Colonic mucosa (tissue), 4 donors: Measurements from ENCODE around the gene ARAP2. TPM values are rescaled to one million over a fixed set of nuclear protein-coding genes. Genes with fewer than 3 reads are reported as not detected.

Experiments
- DNase-seq: peaks from one replicate; pipeline ENCODE4 v3.0.0-alpha.2; 2020
- H3K27ac ChIP-seq: fragments of 200-600 bp; one replicate; pipeline ENCODE4 v1.8.0; 2021
- H3K27me3 ChIP-seq: fragments of 200-600 bp; one replicate; pipeline ENCODE4 v1.8.0; 2021
- H3K36me3 ChIP-seq: fragments of 200-600 bp; one replicate; pipeline ENCODE4 v1.8.0; 2021
- H3K4me1 ChIP-seq: fragments of 200-600 bp; one replicate; pipeline ENCODE4 v1.8.0; 2021; ENCODE audit warnings: mild to moderate bottlenecking
- H3K4me3 ChIP-seq: fragments of 200-600 bp; one replicate; pipeline ENCODE4 v1.8.0; 2021
- H3K9ac ChIP-seq, 2 donors: one replicate each; pipeline ENCODE4 v1.7.0; 2013; ENCODE audit warnings: control low read depth in 2 of 2, low read depth in 2 of 2, low read length in 2 of 2
- H3K9me3 ChIP-seq: fragments of 200-600 bp; one replicate; pipeline ENCODE4 v1.8.0; 2021
- CTCF ChIP-seq: fragments of 200-600 bp; IDR thresholded peaks from one replicate; pipeline ENCODE4 v1.8.0; 2022; ENCODE audit warnings: antibody characterized with exemption, mild to moderate bottlenecking
- intact Hi-C: fragments of 100-400 bp; cut with DNase I; formaldehyde crosslinking; loops from one replicate; pipeline ENCODE4 v1.14.1; 2022
- total RNA-seq, 2 donors: library from RNA; stranded (reverse); fragmentation: NEBNext Ultra II Directional in 1 of 2; extraction: Animal tissue kit (Norgen Biotek cat#: 25700) in 1 of 2; gene quantifications; one replicate each; pipeline ENCODE4 v1.2.1, GENCODE V29; 2021
- donor health status: healthy.
- donor health status: DM: no; HTN: no; CAD: no.
- donor health status: DM: no; HTN: no; CAD: no.

The ARAP2 gene
- total RNA-seq, 2 donors from 2014 or later, result 10.7 to 19.3 TPM

GRCh38 chr4:36065274-36065871 lies 178.9 kb downstream of the ARAP2 start:
- no peak for TF ChIP-seq CTCF
- Histone ChIP-seq H3K9ac (no peak overlapping the region), H3K4me1 (no peaks in the 10 kb centered on the region), H3K27ac (no peak overlapping the region), H3K36me3 (no peaks in the 10 kb centered on the region), H3K4me3 (no peak overlapping the region), H3K9me3 (no peaks in the 10 kb centered on the region), H3K27me3 (no peaks in the 10 kb centered on the region)
- DNase-seq, result no peak
- intact Hi-C loops, result no loop called here

- Histone ChIP-seq H3K27ac (no peak overlapping the region), H3K9me3 (no peaks in the 10 kb centered on the region), H3K4me3 (no peak overlapping the region), H3K27me3 (no peaks in the 10 kb centered on the region), H3K9ac (no peak overlapping the region), H3K4me1 (no peaks in the 10 kb centered on the region), H3K36me3 (no peaks in the 10 kb centered on the region)
- intact Hi-C loops, result no loop called here
- no peak for TF ChIP-seq CTCF
- no peak for DNase-seq
Measured at GRCh38 chr4:36064117-36064516, 180.2 kb downstream of the ARAP2 start.

- intact Hi-C loops, result no loop called here
- Histone ChIP-seq H3K9me3 (no peaks in the 10 kb centered on the region), H3K4me1 (no peaks in the 10 kb centered on the region), H3K9ac (no peak overlapping the region), H3K36me3 (no peaks in the 10 kb centered on the region), H3K27ac (peak overlapping the region; percentile 52), H3K4me3 (no peak overlapping the region), H3K27me3 (no peaks in the 10 kb centered on the region)
- no peak for DNase-seq
- no peak for TF ChIP-seq CTCF
Measured at GRCh38 chr4:36056136-36056535, 188.2 kb downstream of the ARAP2 start.

GRCh38 chr4:36054694-36055422 lies 189.5 kb downstream of the ARAP2 start:
- Histone ChIP-seq H3K9me3 (no peaks in the 10 kb centered on the region), H3K9ac (no peak overlapping the region), H3K36me3 (no peaks in the 10 kb centered on the region), H3K4me3 (no peak overlapping the region), H3K4me1 (no peaks in the 10 kb centered on the region), H3K27ac (no peak overlapping the region), H3K27me3 (no peaks in the 10 kb centered on the region)
- no peak for TF ChIP-seq CTCF
- no peak for DNase-seq
- intact Hi-C loops, result no loop called here

GRCh38 chr4:36053930-36054329 lies 190.4 kb downstream of the ARAP2 start:
- TF ChIP-seq CTCF, result no peak
- intact Hi-C loops, result no loop called here

More at GRCh38 chr4:36053930-36054329, 190.4 kb downstream of the ARAP2 start:
- Histone ChIP-seq H3K9ac (no peak overlapping the region), H3K9me3 (no peaks in the 10 kb centered on the region), H3K27ac (no peak overlapping the region), H3K4me1 (no peaks in the 10 kb centered on the region), H3K4me3 (no peak overlapping the region), H3K36me3 (no peaks in the 10 kb centered on the region), H3K27me3 (no peaks in the 10 kb centered on the region)
- DNase-seq, result no peak
